HG03565 (cell line): ENCODE measurements around the gene PKM.

ENCODE experiments used
- ATAC-seq: cut with Tn5 transposase; IDR thresholded peaks from one replicate; pipeline ENCODE4 v1.9.1; 2021; ENCODE audit warnings: mild to moderate bottlenecking, moderate library complexity; ENCODE audit not compliant: unreplicated experiment

The PKM gene

GRCh38 chr15:72202302-72202701, 28.7 kb downstream of the PKM start:
- ATAC-seq: no peak

GRCh38 chr15:72201391-72201921, 29.5 kb downstream of the PKM start:
- no peak for ATAC-seq

- no peak for ATAC-seq
These were observed 30.4 kb downstream of the PKM start for GRCh38 chr15:72200395-72201237.

- ATAC-seq: peak; percentile 33
These were observed 31.2 kb downstream of the PKM start for GRCh38 chr15:72199721-72200212.

- ATAC-seq: no peak
These were observed 31.8 kb downstream of the PKM start for GRCh38 chr15:72199205-72199515.

GRCh38 chr15:72198356-72199204, 32.4 kb downstream of the PKM start:
- no peak for ATAC-seq

GRCh38 chr15:72197460-72198355, 33.3 kb downstream of the PKM start, which contains the start of gene GRAMD2A:
GRAMD2A (minus strand) TSS chr15:72197787.
- ATAC-seq: no peak

GRCh38 chr15:72197041-72197459, 33.9 kb downstream of the PKM start:
- ATAC-seq: no peak

GRCh38 chr15:72196409-72197040, 34.5 kb downstream of the PKM start:
- ATAC-seq: no peak

- no peak for ATAC-seq
These were observed 35.9 kb downstream of the PKM start for GRCh38 chr15:72195101-72195511.

- no peak for ATAC-seq
These were observed 37.1 kb downstream of the PKM start for GRCh38 chr15:72193836-72194396.

- no peak for ATAC-seq
These were observed 38.6 kb downstream of the PKM start for GRCh38 chr15:72192416-72192815.

GRCh38 chr15:72189250-72189902, 41.6 kb downstream of the PKM start:
- no peak for ATAC-seq

GRCh38 chr15:72184165-72184811, 46.7 kb downstream of the PKM start:
- no peak for ATAC-seq

GRCh38 chr15:72183781-72184164, 47.2 kb downstream of the PKM start:
- no peak for ATAC-seq

GRCh38 chr15:72182673-72183072, 48.3 kb downstream of the PKM start:
- ATAC-seq: no peak

- ATAC-seq: no peak
These were observed 48.7 kb downstream of the PKM start for GRCh38 chr15:72182244-72182643.

- no peak for ATAC-seq
These were observed 50.1 kb downstream of the PKM start for GRCh38 chr15:72180761-72181324.
